Left hindlimb (tissue), 1 donor: Measurements from ENCODE around the gene YEATS2.
"Not testable (repeated sequence)": the region's sequence is repeated elsewhere in the genome, so short reads cannot be mapped to it uniquely, and the experiment has no call there.

Experiments used
- DNase-seq: peaks from one replicate; pipeline ENCODE4 v3.0.0-alpha.2; 2018

The YEATS2 gene

GRCh38 chr3:183779896-183780465 lies 82.4 kb downstream of the YEATS2 start:
- DNase-seq: no peak

- DNase-seq: no peak
Observed at GRCh38 chr3:183781246-183781645, 83.6 kb downstream of the YEATS2 start.

- no peak for DNase-seq
Observed at GRCh38 chr3:183782576-183783276, 85.1 kb downstream of the YEATS2 start.

- DNase-seq: not testable (repeated sequence)
Observed at GRCh38 chr3:183784503-183784902, 86.9 kb downstream of the YEATS2 start.

GRCh38 chr3:183789826-183790225 lies 92.2 kb downstream of the YEATS2 start:
- no peak for DNase-seq

- no peak for DNase-seq
Observed at GRCh38 chr3:183790700-183791099, 93.1 kb downstream of the YEATS2 start.

GRCh38 chr3:183792976-183793375 lies 95.4 kb downstream of the YEATS2 start:
- no peak for DNase-seq

- no peak for DNase-seq
Observed at GRCh38 chr3:183794452-183794851, 96.9 kb downstream of the YEATS2 start.

- no peak for DNase-seq
Observed at GRCh38 chr3:183796372-183796771, 98.8 kb downstream of the YEATS2 start.

- DNase-seq: no peak
Observed at GRCh38 chr3:183797996-183798395, 100.4 kb downstream of the YEATS2 start.

GRCh38 chr3:183799461-183799860 lies 101.9 kb downstream of the YEATS2 start:
- no peak for DNase-seq

- DNase-seq: no peak
Observed at GRCh38 chr3:183800243-183800863, 102.8 kb downstream of the YEATS2 start.

- DNase-seq: no peak
Observed at GRCh38 chr3:183801601-183802000, 104.0 kb downstream of the YEATS2 start.

- DNase-seq: no peak
Observed at GRCh38 chr3:183802989-183803388, 105.4 kb downstream of the YEATS2 start.

- no peak for DNase-seq
Observed at GRCh38 chr3:183807209-183807728, 109.7 kb downstream of the YEATS2 start.

- no peak for DNase-seq
Observed at GRCh38 chr3:183807881-183808280, 110.3 kb downstream of the YEATS2 start.

GRCh38 chr3:183808355-183808754 lies 110.8 kb downstream of the YEATS2 start:
- DNase-seq: no peak

- DNase-seq: no peak
Observed at GRCh38 chr3:183809270-183809669, 111.7 kb downstream of the YEATS2 start.

GRCh38 chr3:183810643-183811594 lies 113.3 kb downstream of the YEATS2 start:
- DNase-seq: no peak

GRCh38 chr3:183811638-183812037 lies 114.0 kb downstream of the YEATS2 start:
- DNase-seq: no peak

GRCh38 chr3:183812761-183813445 lies 115.3 kb downstream of the YEATS2 start:
- DNase-seq: no peak

GRCh38 chr3:183814240-183814639 lies 116.6 kb downstream of the YEATS2 start:
- no peak for DNase-seq
